ENCODE results near the gene TMEM42.

The TMEM42 gene

GRCh38 chr3:44835684-44836083 is 26.0 kb upstream of the TMEM42 start:
- ATAC-seq: no peak
- TF ChIP-seq TSHZ2 (CRISPR knock-in tag; IDR thresholded peaks at IDR 0.05) (no peak), PATZ1 (CRISPR knock-in tag; IDR thresholded peaks at IDR 0.05; ENCODE audit: borderline replicate concordance) (no peak), ZNF70 (CRISPR knock-in tag; IDR thresholded peaks at IDR 0.05) (no peak), OSR1 (CRISPR knock-in tag; IDR thresholded peaks at IDR 0.05) (no peak), POU6F1 (CRISPR knock-in tag; IDR thresholded peaks at IDR 0.05; ENCODE audit: borderline replicate concordance, low read depth) (no peak), CREB5 (CRISPR knock-in tag; IDR thresholded peaks at IDR 0.05; ENCODE audit: low read depth) (no peak), ARNTL (CRISPR knock-in tag; IDR thresholded peaks at IDR 0.05; ENCODE audit: borderline replicate concordance, low read depth) (no peak), GLIS3 (CRISPR knock-in tag; IDR thresholded peaks at IDR 0.05) (no peak), ZC3H10 (CRISPR knock-in tag; IDR thresholded peaks at IDR 0.05) (no peak), ZNF565 (CRISPR knock-in tag; conservative IDR thresholded peaks at IDR 0.05; ENCODE audit: low read depth) (no peak)

- no peak for ATAC-seq
- TF ChIP-seq ISL1 (CRISPR knock-in tag; IDR thresholded peaks at IDR 0.05): peak; percentile 28; the same call in 1 of the 2 replicates
- no peak for TF ChIP-seq PPARA (CRISPR knock-in tag; IDR thresholded peaks at IDR 0.05; ENCODE audit: borderline replicate concordance)
Observed at GRCh38 chr3:44842376-44842775, 19.3 kb upstream of the TMEM42 start.

GRCh38 chr3:44845528-44846520 is 15.9 kb upstream of the TMEM42 start:
- peak; percentile 99 for ATAC-seq
- TF ChIP-seq ZNF8 (CRISPR knock-in tag; IDR thresholded peaks at IDR 0.05) (peak; percentile 74; the same call in 1 of the 2 replicates), TOX (CRISPR knock-in tag; IDR thresholded peaks at IDR 0.05; ENCODE audit: borderline replicate concordance) (peak; percentile 38; the same call in 1 of the 2 replicates), ZNF70 (CRISPR knock-in tag; IDR thresholded peaks at IDR 0.05) (peak; percentile 73), PATZ1 (CRISPR knock-in tag; IDR thresholded peaks at IDR 0.05; ENCODE audit: borderline replicate concordance) (peak; percentile 72; the same call in 1 of the 2 replicates), RARB (CRISPR knock-in tag; IDR thresholded peaks at IDR 0.05) (no peak), ISL1 (CRISPR knock-in tag; IDR thresholded peaks at IDR 0.05) (peak; percentile 96), ZC3H10 (CRISPR knock-in tag; IDR thresholded peaks at IDR 0.05) (peak; percentile 46; the same call in 1 of the 2 replicates), POU6F1 (CRISPR knock-in tag; IDR thresholded peaks at IDR 0.05; ENCODE audit: borderline replicate concordance, low read depth) (peak; percentile 94; the same call in 1 of the 2 replicates), ZNF565 (CRISPR knock-in tag; conservative IDR thresholded peaks at IDR 0.05; ENCODE audit: low read depth) (peak; percentile 95), ESRRG (CRISPR knock-in tag; IDR thresholded peaks at IDR 0.05) (peak; percentile 99), SNAI2 (CRISPR knock-in tag; IDR thresholded peaks at IDR 0.05) (peak; percentile 100), PPARA (CRISPR knock-in tag; IDR thresholded peaks at IDR 0.05; ENCODE audit: borderline replicate concordance) (peak; percentile 95), CREB5 (CRISPR knock-in tag; IDR thresholded peaks at IDR 0.05; ENCODE audit: low read depth) (peak; percentile 95), CSRNP3 (CRISPR knock-in tag; IDR thresholded peaks at IDR 0.05) (peak; percentile 95), ZFP3 (CRISPR knock-in tag; IDR thresholded peaks at IDR 0.05) (peak; percentile 94), OSR1 (CRISPR knock-in tag; IDR thresholded peaks at IDR 0.05) (0 out of 2 replicates have a peak, but pooled peaks have one; percentile 42)

All from SK-N-SH treated with all-trans-retinoic acid at 6 μM for 48 hours (cell line).